Activated CD4-positive, alpha-beta T cell treated with anti-CD3 and anti-CD28 coated beads, Interleukin-2, Interleukin-4, amounts not matched to agents 100 ng/mL and 50 ng/mL, durations not matched to agents 16 hours and 8 hours (primary cell): Measurements from ENCODE around the gene SPNS2.

ENCODE experiments used
- DNase-seq: peaks from one replicate; pipeline ENCODE4 v3.0.0-alpha.2; 2020; ENCODE audit warnings: low spot score

The SPNS2 gene

DNA sequence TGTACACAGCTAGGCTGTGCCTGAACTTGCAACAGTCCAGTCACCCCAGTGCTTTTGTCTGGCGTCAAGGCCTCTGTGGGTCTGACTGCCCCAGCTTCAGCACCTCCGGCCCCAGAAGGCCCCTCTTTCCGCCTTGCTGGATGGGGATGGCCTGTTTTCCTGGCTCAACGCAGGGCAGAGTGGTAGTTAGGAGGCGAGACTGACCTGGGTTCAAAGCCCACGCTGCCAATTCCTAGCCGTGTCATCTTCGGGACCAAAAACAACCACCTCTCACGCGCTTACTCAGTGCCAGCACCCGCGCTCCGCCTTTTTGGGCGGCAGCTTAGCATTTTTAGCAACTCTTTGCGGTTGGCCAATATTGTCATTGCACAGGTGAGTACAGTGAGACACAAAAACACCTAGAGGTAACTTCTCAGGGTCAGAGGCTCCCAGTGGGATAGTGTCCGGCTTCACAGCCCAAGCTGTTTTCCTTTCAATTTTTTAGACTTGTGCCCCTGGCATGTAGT, 51.9 kb downstream of the SPNS2 start:
- no peak for DNase-seq

DNA sequence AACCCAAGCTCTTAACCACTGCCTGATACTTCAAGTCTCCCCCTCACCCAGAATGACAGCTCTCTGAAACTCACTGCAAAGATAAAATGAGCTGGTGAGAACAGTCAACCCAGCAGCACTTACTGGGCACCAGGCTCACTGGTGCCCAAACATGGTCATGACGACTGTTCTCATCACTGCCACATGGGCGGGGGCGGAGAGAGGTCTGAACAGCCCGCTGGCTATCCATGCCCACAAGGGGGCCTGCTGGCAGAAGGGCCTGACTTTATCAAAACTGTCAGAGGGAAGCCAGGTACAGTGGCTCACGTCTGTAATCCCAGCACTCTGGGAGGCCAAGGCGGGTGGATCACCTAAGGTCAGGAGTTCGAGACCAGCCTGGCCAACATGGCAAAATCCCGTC, 52.5 kb downstream of the SPNS2 start:
- no peak for DNase-seq

DNA sequence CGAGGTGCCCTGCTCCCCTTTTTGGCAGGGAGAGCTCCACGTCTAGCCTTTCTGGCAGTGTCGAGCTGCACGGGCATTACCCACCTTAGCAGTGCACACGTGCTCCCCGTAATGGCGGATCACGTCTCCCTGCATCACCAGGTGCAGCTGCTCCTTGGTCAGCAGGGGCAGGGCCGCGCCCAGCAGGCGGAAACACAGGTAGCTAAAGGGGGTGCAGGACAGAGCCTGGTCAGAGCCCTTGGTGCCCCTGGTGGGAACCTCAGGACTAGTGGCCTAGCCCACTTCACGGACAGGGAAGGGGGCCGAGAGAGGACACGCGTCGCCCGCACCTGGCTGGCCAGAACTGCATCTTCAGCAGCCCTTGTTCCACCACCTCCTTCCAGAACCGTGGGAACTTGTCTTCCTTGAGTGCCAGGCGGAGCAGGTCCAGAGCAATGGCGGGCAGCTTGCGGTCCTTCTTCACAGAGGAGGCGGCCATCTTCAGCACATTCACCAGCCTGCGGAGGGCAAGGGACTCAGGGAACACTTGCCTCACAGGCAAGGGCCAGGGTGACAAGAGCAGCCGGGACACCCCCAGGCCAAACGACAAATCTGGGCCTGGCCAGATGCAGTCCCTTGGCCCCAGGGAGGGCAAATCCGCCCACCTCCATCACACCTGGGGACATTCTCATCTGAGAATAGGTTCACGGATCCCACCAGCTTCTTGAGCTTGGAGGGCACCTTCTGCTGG, 53.3 kb downstream of the SPNS2 start:
- DNase-seq = no peak

DNA sequence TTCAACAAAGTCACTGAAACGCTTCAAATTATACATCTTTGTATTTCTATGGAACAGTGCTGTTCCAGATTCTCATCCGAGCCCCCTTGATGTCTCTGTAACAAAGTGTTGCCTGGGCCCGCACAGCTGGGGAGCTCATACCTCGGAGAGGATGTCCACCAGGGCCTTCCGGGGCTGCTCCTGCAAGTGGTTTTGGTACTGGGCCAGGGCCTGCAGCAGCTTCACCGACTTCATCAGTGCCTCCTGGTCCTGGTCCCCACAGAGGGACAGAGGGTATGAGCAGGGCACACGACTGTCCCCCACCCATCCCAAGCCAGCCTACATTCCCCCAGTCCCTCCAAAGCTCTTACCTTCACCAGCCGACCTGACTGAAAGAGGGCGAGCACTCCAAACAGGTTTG, 55.0 kb downstream of the SPNS2 start:
- DNase-seq = no peak

DNA sequence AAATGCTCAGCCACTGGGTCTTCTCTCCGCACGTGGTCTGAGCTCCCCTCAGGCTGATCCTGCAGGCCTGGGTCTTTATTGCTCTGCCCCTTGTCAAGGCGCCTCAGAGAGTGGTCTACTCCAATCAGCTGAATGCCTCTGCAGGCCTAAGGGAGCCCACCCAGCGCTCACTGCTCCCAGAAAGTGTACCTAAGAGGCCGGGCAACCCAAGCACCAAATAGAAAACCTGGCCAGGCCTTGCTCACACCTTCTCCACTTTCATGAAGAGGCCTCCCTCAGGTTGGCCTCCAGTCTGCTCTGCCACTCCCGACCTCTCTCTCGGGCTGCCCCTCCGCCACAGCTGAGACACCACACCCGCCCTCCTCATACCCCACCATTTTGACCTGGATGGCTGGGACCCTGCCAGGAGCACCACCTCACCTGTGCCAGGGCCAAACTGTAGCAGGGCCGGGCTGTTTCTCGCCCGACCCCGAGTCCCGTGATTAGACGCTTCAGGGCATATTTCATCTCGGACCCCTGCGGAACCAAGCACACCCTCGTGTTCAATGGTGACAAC, 55.8 kb downstream of the SPNS2 start:
- no peak for DNase-seq

DNA sequence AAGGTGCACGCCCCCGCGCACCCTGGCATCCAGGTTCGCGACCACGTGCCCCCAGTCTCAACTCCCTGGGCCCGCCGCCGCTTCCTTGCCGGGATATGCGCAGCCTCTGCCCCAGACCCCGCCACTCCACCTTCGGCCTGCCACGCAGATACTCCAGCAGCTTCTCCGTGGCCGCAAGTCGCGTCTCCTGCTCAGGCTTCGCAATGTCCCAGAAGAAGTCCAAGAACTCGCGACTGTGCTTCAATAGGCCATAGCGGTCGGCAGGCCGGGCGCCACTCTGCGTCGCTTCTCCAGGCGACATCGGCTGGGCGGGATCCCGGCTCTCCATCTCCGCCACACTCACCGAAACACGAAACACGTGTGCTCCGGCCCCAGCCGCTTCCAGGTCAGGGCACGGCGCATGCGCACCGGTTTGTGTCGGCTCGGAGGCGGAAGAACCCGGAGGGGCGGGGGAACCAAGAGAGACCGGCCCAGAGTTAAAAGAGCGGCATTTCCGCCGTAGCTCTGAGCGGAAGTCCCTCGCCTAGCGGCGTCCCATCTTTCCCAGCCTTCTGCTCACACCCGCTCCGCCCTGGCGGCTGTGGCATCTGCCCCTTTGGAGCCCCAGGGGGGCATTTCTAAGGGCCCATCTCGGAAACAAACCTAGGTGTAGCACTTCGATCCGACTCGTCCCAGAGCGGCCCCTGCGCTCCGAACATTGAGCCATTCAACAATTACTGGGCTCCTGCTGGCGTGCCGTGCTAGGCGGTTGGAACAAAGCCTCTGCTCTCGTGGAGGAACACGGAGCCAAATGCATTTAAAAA, 56.5 kb downstream of the SPNS2 start, which contains the start of gene MYBBP1A:
Gene MYBBP1A (minus strand): TSS at position 388 of the 803 bp plus-strand sequence. CDS start 60 bp downstream, at position 328.
- DNase-seq = peak; percentile 97

DNA sequence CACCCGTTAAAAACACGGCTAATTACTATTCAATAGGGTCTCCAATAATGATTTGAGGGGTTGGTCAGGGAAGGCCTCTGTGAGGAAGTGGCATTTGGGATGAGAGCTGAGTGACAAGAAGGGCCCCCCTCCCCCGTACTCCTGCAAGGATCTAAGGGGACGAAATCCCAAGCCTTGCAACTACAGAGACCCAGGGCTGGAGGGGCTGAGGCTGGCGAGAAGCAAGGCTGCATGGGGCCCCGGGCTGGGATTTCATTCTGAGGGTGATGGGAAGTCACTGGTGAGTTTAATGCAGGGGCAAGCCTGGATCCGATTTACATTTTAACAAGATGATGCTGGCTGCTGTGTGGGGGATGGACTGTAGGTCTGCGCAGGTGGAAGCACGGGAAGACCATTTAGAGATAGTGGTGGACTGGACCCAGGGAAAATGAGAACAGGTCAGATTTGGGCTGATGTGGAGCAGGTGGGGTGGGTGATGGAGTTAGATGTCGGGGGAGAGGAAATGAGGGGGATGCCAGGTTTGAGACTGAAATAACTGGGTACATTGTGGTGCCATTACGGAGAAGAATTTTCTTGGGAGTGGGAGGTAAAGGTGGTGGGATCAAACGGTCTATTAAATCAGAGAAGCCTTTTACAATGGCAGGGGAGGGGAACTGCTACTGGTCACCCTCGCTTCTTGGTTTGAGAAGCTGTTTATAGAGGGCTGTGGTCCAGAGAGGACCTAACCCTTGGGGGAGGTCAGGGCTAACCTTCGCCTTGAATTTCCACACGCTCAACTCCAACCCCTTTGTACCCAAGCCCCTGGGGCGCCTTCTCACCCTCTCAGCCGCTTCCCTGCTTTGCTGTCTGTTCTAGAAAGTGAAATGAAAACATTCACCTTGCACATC, 57.4 kb downstream of the SPNS2 start:
- no peak for DNase-seq

DNA sequence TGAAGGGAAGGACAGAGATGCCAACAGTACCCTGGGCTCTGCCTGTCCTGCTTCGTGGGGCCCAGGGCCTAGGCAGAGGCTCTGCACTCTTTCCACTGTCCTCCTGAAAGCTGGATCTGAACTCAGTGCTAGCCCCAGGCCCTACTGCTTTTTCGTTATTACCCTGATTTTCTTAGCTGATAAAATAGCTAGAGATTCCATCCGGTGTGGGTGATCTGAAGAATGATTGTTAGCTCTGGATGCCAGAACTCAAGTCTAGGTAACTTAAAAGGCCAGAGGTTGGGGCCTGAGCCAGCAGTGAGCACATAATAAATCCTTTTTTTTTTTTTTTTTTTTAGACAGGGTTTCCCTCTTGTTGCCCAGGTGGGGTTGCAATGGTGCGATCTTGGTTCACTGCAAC, 58.3 kb downstream of the SPNS2 start:
- no peak for DNase-seq

DNA sequence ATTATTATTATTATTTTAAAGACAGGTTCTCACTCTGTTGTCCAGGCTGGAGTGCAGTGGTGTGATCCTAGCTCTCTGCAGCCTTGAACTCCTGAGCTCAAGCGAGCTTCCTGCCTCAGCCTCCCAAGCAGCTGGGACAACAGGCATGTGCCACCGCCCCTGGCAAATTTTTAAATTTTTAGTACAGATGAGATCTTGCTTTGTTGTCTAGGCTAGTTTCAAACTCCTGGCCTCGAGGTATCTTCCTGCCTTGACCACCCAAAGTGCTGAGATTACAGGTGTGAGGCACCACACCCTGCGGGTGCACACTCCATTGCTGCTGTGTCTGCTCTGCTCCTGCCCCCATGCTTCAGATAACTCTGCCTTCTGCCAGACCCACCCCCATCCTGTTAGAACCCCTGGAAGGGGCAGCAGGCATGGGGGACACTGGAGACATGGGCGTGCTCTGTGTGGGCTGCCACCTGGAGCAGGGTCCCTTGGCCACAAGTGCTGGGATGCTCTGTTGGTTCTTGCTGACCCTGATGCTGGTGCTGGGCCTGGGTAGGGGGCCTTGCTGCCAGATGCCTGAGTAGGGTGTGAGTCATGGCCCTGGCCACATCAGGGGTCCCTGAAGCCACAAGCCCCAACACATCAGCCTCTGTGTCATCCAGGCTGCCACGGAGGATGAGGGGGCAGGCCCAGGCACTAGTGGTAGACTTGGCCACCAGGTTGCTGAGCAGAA, 59.1 kb downstream of the SPNS2 start:
- no peak for DNase-seq

DNA sequence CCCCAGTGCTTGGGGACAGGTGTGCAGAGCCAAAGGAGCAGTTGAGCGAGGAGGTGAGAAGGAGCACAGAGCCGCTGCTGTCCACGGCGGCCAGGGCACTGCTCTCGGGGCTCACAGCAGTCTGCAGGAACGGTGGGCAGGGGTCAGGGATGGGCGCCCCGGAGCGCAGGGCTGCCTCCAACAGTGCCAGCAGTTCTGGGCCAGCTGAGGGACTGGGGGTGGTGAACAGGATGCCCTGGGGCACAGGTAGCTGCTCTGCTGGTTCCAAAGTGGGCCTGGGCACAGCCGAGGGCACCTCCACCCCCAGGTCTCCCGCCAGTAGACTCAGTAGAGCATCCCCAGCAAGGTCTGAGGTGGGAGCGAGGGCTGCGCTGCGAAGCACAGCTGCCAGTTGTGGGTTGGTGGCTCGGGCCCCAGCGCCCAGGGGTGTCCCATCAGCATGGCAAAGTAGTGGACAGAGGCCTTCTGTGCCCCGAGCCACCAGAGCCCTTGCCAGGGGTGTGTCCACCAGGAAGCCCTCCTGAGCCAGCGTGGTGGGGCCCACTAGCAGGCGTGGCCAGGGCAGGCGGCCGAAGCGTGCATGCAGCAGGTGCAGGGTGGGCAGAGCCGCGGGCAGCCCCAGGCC, 59.8 kb downstream of the SPNS2 start:
- DNase-seq = no peak

DNA sequence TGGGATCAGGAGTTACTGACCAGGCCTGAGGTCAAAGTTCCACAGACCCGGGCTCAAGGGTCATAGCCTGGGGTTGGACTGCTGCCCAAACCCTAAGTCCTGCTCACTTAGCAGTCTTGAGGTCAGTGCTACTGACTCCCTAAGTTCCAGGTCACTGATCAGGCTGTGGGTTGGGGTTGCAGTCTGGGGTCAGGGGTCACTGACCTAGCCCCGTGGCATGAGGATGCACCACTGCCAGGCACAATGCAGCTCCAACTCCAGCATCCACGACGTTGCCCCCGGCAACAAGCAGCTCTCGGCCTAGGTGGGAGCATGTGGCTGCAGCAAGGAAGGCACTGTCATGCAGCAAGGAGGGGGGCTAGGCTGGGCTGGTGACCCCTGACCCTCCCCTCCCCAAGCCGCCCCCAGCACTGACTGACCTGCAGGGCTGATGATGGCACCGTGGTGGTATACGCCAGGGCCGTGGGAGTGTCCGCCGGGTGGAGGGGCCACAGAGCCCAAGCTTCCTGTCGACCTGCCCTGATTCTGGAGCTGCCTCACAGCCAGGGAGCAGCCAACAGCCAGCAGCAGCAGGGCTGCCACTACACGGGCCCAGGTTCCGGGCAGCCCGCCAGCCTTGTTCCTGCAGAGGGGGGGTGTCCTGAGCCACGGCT, 60.6 kb downstream of the SPNS2 start:
- no peak for DNase-seq

DNA sequence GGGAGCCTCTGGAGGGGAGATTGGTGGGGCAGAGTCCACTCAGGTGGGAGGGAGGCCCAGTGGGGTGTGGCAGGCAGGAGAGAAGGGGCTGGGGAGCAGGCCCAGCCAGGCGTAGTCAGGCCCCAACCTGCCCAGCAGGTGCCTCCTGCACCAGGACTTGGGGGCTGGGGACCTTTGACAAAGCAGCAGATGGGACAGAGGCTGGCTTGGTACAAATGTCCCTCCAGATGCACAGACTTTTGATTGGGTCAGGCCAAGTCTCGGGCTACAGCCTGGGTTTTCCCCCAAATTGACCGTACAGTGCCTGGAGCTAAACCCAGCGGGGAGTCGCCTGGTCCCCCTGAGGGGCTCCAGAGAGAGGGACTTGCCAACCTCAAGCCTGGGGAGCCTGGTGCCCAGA, 61.3 kb downstream of the SPNS2 start:
- no peak for DNase-seq

DNA sequence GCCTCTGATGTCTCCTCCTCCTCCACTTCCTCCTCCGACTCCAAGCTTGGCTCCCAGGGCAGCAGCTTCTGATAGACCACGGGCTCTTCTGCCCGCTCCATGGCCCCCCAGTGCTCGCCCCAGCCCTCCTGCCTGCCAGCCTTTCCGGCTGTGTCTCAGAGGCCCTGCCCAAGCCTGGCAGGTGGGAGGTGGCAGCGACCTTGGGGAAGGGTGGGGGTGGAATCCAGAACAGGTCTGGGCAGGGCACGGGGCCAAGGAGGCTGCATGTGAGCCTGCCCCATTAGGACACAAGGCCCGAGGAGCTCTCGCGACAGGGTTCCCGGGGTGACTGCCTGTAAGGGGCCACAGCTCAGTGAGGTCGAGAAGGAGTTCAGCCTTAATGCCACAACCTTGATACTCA, 61.7 kb downstream of the SPNS2 start, which contains the start of gene GGT6:
Gene GGT6 (minus strand): TSS at position 157 of the 400 bp plus-strand sequence. CDS start 56 bp downstream, at position 101.
- DNase-seq = no peak

DNA sequence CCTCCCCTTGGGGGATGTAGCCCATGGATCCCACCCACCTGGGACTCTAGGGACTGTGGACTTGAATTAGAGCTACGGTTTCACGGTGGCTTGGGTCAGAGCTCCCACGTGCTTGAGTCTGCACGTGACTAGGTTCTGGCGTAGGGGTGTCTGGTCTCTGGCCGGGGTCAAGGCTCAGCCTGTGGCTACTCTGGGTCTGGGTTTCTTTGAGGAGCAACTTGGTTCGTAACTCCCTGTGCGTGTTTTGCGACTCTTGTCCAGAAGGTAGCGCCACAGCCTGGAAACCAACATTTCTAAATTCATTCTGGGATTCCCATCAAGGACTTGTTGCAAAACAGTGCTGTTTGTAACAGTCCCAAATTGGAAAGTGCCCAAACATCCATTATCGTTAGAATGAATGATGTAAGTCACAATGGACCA, 62.2 kb downstream of the SPNS2 start:
- no peak for DNase-seq

DNA sequence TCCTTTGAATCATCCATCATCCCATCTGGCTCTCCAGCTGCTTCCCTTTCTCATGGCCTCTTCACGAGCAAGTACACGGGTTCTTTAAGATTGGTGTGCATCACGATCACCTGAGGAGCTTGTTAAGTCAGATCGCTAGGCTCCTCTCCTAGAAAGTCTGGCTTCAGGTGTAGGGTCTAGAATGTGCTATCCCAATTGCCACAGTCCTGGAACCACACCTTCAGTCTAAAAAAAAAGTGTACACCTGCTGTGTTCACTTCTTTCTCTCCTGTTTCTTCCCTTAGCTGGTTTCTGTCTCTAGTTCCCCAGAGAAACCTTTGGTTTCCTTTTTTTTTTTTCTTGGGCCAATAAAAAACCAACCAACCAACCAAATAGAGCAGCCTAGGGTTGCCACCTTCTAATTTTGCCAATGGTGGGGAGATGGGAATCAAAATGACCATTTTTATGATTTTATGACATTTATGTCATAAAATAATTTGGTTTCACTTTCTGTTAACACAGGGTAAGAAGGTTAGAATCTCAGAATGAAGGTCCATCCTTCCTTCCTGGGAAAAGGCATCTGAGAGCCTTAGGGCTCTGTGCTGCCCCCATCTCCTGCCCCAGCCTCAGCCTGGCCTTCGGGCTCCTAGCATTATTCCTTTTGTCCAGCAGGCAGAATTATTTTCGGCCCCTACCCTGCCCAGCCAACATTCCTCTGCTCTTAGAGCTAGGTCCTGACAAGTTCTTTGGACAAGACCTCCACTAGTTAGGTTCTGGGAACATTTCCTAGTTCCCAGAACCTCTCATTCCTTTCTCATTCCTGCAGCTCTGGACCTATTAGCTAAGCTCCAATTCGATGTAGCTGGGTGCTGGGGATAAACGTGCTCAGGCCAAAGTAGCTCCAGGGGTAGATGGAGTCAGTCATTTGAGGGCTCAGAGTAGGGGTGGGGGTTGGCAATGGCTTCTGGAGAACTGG, 63.6 kb downstream of the SPNS2 start:
- no peak for DNase-seq

DNA sequence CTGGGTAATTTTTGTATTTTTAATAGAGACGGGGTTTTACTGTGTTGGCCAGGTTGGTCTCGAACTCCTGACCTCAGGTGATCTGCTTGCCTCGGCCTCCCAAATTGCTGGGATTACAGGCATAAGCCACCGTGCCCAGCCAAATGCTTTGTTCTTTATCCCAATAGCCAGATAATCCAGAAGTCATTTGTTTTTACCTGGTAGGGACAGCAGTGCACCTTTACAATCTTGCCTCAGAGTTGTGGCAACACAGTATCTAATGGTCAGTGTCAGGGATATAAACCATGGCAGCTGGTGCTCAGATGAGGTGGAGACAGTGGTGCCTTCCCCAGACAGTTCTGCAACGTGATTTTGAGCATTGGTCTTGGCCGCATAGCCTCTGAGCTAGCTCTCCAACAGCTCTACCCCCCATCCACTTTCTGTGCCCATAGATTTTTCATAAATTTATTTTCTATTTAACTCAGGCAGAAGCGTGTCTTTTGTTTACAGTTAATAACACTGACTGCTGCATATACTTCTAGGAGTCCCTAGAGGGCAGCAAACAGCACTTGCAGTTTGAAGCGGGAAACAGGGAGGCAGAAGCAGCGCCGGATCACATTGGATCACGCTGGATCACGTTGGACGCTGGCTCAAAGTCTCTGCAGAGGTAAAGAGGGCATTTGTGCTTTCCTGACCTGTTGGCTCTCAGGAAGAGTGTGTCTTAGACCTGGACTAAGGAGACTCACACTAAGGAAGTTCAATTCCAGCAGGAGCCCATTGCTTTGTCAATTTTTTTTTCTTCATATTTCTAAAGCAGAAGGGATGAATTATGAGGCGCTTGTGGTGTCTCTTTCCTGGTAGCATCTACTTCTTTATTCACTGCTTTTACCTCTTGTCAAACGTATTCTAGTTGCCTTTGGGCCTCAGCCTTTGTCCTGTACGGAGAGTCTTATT, 66.8 kb downstream of the SPNS2 start:
- peak; percentile 78 for DNase-seq

DNA sequence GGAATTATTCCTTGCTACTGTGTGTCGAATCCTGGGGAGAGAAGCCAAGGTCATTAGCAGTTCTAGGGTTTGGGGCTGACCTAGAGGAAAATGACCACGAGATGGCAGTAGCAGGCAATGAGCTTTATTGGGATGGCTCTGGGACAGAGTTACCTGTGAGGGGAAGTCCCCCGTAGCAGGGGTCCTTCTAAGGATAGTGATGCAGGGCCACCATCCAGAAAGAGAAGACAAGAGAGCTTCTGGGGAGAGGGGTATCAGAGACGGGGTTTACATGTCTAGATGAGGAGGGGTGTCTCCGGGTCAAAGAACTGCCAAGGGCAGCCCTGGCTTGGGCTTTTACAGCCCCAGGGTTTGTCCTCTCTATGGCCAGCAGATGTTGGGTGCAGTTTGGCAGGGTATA, 68.1 kb downstream of the SPNS2 start:
- DNase-seq = peak; percentile 61

DNA sequence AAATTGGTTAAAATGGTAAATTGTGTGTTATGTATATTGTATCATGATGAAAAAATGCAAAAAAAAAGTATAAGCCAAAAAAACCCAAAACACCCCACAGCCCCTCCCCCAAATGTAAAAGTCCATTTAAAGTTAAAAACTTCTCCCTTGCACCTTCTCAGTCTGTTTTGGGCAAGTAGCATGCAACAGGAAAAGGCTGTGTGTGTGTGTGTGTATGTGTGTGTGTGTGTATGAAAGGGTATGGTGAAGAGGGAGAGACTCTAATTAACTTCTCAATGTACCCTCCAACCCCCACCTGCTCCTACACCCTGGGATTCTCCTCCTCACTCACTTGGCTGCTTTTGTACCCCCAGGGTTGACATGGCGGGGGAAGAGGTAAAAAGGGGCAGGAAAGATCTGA, 70.9 kb downstream of the SPNS2 start:
- DNase-seq = no peak
